SK-N-SH treated with all-trans-retinoic acid at 6 μM for 48 hours (cell line): ENCODE data around the gene RALGAPA1.
"Not testable (repeated sequence)": the region's sequence is repeated elsewhere in the genome, so short reads cannot be mapped to it uniquely, and the experiment has no call there.

Experiments
- ATAC-seq: fragments of 200-7000 bp; cut with Tn5 transposase; 3 replicates; pipeline ENCODE4 v1.9.1; 2020; ENCODE audit warnings: mild to moderate bottlenecking, moderate library complexity
- ARNTL ChIP-seq: fragments of 450-650 bp; formaldehyde crosslinking; IDR thresholded peaks from 2 replicates; pipeline ENCODE4 v1.5.0; 2020; ENCODE audit warnings: low read depth, mild to moderate bottlenecking, moderate library complexity, borderline replicate concordance
- BACH2 ChIP-seq: fragments of 250-450 bp; sonication (Bioruptor Pico); IDR thresholded peaks from 2 replicates; pipeline ENCODE4 v1.9.0; 2021; ENCODE audit warnings: mild to moderate bottlenecking, borderline replicate concordance
- CSDC2 ChIP-seq: fragments of 250-450 bp; sonication (Bioruptor Pico); IDR thresholded peaks from 2 replicates; pipeline ENCODE4 v1.5.0; 2020; ENCODE audit warnings: mild to moderate bottlenecking, moderate library complexity
- ESRRG ChIP-seq: fragments of 250-450 bp; sonication (Bioruptor Pico); IDR thresholded peaks from 2 replicates; pipeline ENCODE4 v1.6.1; 2021; ENCODE audit warnings: mild to moderate bottlenecking
- GLIS3 ChIP-seq: fragments of 250-450 bp; sonication (Bioruptor Pico); IDR thresholded peaks from 2 replicates; pipeline ENCODE4 v1.5.0; 2020; ENCODE audit warnings: mild to moderate bottlenecking, moderate library complexity
- ISL1 ChIP-seq: fragments of 250-450 bp; sonication (Bioruptor Pico); IDR thresholded peaks from 2 replicates; pipeline ENCODE4 v2.1.2; 2022; ENCODE audit warnings: mild to moderate bottlenecking, moderate library complexity
- OSR1 ChIP-seq: fragments of 250-450 bp; sonication (Bioruptor Pico); IDR thresholded peaks from 2 replicates; pipeline ENCODE4 v1.8.0; 2022; ENCODE audit warnings: moderate library complexity, mild to moderate bottlenecking, inconsistent platforms
- PPARA ChIP-seq: fragments of 250-450 bp; sonication (Bioruptor Pico); IDR thresholded peaks from 2 replicates; pipeline ENCODE4 v1.5.0; 2020; ENCODE audit warnings: mild to moderate bottlenecking, borderline replicate concordance
- RARB ChIP-seq: fragments of 250-450 bp; sonication (Bioruptor Pico); IDR thresholded peaks from 2 replicates; pipeline ENCODE4 v1.8.0; 2021; ENCODE audit warnings: mild to moderate bottlenecking, moderate library complexity
- TOX ChIP-seq: fragments of 250-450 bp; sonication (Bioruptor Pico); IDR thresholded peaks from 2 replicates; pipeline ENCODE4 v1.8.0; 2021; ENCODE audit warnings: mild to moderate bottlenecking, moderate library complexity, borderline replicate concordance
- ZC3H10 ChIP-seq: fragments of 250-450 bp; sonication (Bioruptor Pico); IDR thresholded peaks from 2 replicates; pipeline ENCODE4 v1.5.1; 2021; ENCODE audit warnings: mild to moderate bottlenecking, moderate library complexity
- ZFP3 ChIP-seq: fragments of 250-450 bp; sonication (Bioruptor Pico); IDR thresholded peaks from 2 replicates; pipeline ENCODE4 v1.5.0; 2020; ENCODE audit warnings: mild to moderate bottlenecking, moderate library complexity
- ZFP30 ChIP-seq: fragments of 450-650 bp; formaldehyde crosslinking; IDR thresholded peaks from 2 replicates; pipeline ENCODE4 v1.5.0; 2022; ENCODE audit warnings: mild to moderate bottlenecking, moderate library complexity
- ZNF565 ChIP-seq: fragments of 450-650 bp; formaldehyde crosslinking; conservative IDR thresholded peaks from 2 replicates; pipeline ENCODE4 v1.5.0; 2020; ENCODE audit warnings: low read depth, mild to moderate bottlenecking, moderate library complexity
- ZNF70 ChIP-seq: fragments of 450-650 bp; formaldehyde crosslinking; IDR thresholded peaks from 2 replicates; pipeline ENCODE4 v1.5.0; 2020; ENCODE audit warnings: mild to moderate bottlenecking, moderate library complexity
- ZNF8 ChIP-seq: fragments of 450-650 bp; formaldehyde crosslinking; IDR thresholded peaks from 2 replicates; pipeline ENCODE4 v1.5.0; 2020; ENCODE audit warnings: mild to moderate bottlenecking, moderate library complexity
- TF ChIP-seq, protein P1 (sequence below): fragments of 250-450 bp; sonication (Bioruptor Pico); IDR thresholded peaks from 2 replicates; pipeline ENCODE4 v1.5.1; 2020; ENCODE audit warnings: low read depth, mild to moderate bottlenecking, moderate library complexity
- TF ChIP-seq, protein P2 (sequence below): fragments of 250-450 bp; sonication (Bioruptor Pico); IDR thresholded peaks from 2 replicates; pipeline ENCODE4 v1.8.0; 2021; ENCODE audit warnings: low read depth, mild to moderate bottlenecking, moderate library complexity, borderline replicate concordance
- TF ChIP-seq, protein P3 (sequence below): fragments of 250-450 bp; sonication (Bioruptor Pico); IDR thresholded peaks from 2 replicates; pipeline ENCODE4 v1.8.0; 2020; ENCODE audit warnings: mild to moderate bottlenecking, moderate library complexity, borderline replicate concordance
- TF ChIP-seq, protein P4 (sequence below): fragments of 250-450 bp; sonication (Bioruptor Pico); IDR thresholded peaks from 2 replicates; pipeline ENCODE4 v1.5.1; 2021; ENCODE audit warnings: mild to moderate bottlenecking, moderate library complexity
- TF ChIP-seq, protein P5 (sequence below): fragments of 250-450 bp; sonication (Bioruptor Pico); IDR thresholded peaks from 2 replicates; pipeline ENCODE4 v1.5.0; 2020; ENCODE audit warnings: mild to moderate bottlenecking, moderate library complexity

RALGAPA1 gene

DNA sequence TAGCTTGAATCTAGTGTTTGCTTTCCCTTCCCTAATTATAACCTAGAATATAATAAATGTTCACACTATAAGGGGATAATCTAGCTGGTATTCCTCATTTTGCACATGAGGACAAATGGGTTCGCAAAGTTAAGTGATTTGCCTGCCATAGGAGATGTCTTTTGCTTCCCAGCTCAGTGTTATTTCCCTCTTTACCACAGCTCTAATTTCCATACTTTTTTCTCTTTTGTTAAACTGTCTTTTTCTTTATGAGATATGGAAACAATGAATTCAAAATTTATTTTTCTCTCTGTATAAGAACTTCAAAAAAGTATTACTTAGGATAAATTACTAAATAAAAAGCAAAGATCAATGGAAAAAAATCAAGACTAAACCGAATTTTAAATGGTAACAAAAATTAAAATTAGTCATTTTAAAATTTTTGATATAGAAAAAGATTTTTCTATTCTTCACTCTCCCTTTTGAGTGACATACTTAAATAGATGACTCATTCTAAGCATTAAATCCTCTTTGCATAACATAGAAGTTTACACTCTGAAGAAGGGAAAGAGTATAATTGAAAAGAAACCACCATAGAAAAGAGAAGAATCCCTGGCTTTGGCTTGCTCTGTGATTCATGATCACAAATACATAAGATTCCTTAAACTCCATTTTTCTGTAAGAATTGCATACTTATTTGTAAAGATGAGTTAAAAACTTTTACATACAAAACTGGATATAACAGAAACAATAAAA, 177.9 kb downstream of the RALGAPA1 start:
- TF ChIP-seq GLIS3 (CRISPR knock-in tag) (no peak), ZNF70 (CRISPR knock-in tag) (no peak), ZFP30 (CRISPR knock-in tag) (no peak), OSR1 (no peak), PPARA (CRISPR knock-in tag) (no peak), TOX (CRISPR knock-in tag) (no peak), CSDC2 (CRISPR knock-in tag) (no peak), ZNF565 (CRISPR knock-in tag) (no peak), ISL1 (no peak), ZC3H10 (CRISPR knock-in tag) (no peak), ESRRG (no peak)
- TF ChIP-seq, protein P1, sequence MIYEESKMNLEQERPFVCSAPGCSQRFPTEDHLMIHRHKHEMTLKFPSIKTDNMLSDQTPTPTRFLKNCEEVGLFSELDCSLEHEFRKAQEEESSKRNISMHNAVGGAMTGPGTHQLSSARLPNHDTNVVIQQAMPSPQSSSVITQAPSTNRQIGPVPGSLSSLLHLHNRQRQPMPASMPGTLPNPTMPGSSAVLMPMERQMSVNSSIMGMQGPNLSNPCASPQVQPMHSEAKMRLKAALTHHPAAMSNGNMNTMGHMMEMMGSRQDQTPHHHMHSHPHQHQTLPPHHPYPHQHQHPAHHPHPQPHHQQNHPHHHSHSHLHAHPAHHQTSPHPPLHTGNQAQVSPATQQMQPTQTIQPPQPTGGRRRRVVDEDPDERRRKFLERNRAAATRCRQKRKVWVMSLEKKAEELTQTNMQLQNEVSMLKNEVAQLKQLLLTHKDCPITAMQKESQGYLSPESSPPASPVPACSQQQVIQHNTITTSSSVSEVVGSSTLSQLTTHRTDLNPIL: no peak
- TF ChIP-seq, protein P2, sequence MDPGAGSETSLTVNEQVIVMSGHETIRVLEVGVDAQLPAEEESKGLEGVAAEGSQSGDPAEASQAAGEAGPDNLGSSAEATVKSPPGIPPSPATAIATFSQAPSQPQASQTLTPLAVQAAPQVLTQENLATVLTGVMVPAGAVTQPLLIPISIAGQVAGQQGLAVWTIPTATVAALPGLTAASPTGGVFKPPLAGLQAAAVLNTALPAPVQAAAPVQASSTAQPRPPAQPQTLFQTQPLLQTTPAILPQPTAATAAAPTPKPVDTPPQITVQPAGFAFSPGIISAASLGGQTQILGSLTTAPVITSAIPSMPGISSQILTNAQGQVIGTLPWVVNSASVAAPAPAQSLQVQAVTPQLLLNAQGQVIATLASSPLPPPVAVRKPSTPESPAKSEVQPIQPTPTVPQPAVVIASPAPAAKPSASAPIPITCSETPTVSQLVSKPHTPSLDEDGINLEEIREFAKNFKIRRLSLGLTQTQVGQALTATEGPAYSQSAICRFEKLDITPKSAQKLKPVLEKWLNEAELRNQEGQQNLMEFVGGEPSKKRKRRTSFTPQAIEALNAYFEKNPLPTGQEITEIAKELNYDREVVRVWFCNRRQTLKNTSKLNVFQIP (CRISPR knock-in tag): no peak
- TF ChIP-seq, protein P3, sequence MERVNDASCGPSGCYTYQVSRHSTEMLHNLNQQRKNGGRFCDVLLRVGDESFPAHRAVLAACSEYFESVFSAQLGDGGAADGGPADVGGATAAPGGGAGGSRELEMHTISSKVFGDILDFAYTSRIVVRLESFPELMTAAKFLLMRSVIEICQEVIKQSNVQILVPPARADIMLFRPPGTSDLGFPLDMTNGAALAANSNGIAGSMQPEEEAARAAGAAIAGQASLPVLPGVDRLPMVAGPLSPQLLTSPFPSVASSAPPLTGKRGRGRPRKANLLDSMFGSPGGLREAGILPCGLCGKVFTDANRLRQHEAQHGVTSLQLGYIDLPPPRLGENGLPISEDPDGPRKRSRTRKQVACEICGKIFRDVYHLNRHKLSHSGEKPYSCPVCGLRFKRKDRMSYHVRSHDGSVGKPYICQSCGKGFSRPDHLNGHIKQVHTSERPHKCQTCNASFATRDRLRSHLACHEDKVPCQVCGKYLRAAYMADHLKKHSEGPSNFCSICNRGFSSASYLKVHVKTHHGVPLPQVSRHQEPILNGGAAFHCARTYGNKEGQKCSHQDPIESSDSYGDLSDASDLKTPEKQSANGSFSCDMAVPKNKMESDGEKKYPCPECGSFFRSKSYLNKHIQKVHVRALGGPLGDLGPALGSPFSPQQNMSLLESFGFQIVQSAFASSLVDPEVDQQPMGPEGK: no peak
- TF ChIP-seq, all 23 proteins: peak for 0
- ATAC-seq: no peak

DNA sequence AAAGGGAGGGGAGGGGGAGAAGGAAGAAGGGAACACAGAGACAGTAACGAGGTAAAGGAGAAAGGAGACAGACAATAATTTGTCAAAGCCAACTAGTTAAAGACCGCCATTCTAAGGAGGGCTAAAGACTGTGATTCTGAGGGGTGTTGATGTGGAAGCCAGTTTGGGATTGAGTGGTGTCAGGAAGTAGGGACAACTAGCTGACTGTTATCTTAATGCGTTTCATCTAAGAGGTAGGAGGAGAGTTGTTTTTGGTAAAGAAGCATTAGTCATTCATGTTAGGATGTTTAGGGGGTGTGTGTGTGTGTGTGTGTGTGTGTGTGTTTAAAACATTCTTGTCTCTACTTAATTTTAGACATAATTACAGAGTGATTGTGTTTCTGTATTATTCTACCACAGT, 180.1 kb downstream of the RALGAPA1 start:
- TF ChIP-seq ZFP30 (CRISPR knock-in tag): no peak
- TF ChIP-seq ZNF8: no peak
- TF ChIP-seq, protein P3: no peak
- TF ChIP-seq TOX (CRISPR knock-in tag): no peak
- no peak for TF ChIP-seq ARNTL (CRISPR knock-in tag)
- TF ChIP-seq, protein P4, sequence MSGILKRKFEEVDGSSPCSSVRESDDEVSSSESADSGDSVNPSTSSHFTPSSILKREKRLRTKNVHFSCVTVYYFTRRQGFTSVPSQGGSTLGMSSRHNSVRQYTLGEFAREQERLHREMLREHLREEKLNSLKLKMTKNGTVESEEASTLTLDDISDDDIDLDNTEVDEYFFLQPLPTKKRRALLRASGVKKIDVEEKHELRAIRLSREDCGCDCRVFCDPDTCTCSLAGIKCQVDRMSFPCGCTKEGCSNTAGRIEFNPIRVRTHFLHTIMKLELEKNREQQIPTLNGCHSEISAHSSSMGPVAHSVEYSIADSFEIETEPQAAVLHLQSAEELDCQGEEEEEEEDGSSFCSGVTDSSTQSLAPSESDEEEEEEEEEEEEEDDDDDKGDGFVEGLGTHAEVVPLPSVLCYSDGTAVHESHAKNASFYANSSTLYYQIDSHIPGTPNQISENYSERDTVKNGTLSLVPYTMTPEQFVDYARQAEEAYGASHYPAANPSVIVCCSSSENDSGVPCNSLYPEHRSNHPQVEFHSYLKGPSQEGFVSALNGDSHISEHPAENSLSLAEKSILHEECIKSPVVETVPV (CRISPR knock-in tag): no peak
- TF ChIP-seq BACH2 (CRISPR knock-in tag): no peak
- TF ChIP-seq, protein P5, sequence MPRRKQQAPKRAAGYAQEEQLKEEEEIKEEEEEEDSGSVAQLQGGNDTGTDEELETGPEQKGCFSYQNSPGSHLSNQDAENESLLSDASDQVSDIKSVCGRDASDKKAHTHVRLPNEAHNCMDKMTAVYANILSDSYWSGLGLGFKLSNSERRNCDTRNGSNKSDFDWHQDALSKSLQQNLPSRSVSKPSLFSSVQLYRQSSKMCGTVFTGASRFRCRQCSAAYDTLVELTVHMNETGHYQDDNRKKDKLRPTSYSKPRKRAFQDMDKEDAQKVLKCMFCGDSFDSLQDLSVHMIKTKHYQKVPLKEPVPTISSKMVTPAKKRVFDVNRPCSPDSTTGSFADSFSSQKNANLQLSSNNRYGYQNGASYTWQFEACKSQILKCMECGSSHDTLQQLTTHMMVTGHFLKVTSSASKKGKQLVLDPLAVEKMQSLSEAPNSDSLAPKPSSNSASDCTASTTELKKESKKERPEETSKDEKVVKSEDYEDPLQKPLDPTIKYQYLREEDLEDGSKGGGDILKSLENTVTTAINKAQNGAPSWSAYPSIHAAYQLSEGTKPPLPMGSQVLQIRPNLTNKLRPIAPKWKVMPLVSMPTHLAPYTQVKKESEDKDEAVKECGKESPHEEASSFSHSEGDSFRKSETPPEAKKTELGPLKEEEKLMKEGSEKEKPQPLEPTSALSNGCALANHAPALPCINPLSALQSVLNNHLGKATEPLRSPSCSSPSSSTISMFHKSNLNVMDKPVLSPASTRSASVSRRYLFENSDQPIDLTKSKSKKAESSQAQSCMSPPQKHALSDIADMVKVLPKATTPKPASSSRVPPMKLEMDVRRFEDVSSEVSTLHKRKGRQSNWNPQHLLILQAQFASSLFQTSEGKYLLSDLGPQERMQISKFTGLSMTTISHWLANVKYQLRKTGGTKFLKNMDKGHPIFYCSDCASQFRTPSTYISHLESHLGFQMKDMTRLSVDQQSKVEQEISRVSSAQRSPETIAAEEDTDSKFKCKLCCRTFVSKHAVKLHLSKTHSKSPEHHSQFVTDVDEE (CRISPR knock-in tag): no peak
- TF ChIP-seq ISL1: no peak
- no peak for TF ChIP-seq ESRRG
- no peak for TF ChIP-seq CSDC2 (CRISPR knock-in tag)
- no peak for TF ChIP-seq PPARA (CRISPR knock-in tag)
- TF ChIP-seq RARB (CRISPR knock-in tag): no peak
- TF ChIP-seq ZFP3 (CRISPR knock-in tag): no peak
- TF ChIP-seq, protein P1: no peak
- ATAC-seq: no peak

DNA sequence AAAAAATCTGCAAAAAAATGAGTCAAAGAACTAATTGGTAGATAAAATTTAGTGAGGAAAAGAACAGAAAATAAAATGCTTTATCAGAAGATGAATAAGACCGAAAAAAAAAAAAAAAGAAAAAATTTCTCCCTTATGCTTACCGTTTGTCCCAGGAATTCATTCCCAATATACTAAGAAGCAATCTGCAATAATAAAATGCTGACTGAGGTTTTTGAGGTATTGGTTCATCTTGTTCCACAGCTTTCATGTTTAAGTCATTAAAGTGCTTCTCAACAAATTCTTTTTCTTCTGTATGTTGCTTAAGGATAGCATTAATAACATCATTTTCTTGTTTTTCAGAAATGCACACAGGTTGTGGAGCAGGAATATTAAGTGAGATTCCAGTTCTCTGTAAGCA, 182.1 kb downstream of the RALGAPA1 start:
- ATAC-seq: not testable (repeated sequence)

DNA sequence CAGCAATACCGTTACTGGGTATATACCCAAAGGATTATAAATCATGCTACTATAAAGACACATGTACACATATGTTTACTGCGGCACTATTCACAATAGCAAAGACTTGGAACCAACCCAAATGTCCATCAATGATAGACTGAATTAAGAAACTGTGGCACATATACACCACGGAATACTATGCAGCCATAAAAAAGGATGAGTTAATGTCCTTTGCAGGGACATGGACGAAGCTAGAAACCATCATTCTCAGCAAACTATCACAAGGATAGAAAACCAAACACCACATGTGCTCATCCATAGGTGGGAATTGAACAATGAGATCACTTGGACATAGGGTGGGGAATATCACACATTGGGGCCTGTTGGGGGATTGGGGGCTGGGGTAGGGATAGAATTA, 187.1 kb downstream of the RALGAPA1 start:
- not testable (repeated sequence) for ATAC-seq

DNA sequence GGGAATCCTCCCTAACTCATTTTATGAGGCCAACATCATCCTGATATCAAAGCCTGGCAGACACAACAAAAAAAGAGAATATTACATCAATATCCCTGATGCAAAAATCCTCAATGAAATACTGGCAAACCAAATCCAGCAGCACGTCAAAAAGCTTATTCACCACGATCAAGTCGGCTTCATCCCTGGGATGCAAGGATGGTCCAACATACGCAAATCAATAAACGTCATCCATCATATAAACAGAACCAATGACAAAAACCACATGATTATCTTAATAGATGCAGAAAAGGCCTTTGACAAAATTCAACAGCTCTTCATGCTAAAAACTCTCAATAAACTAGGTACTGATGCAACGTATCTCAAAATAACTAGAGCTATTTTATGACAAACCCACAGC, 189.1 kb downstream of the RALGAPA1 start:
- not testable (repeated sequence) for ATAC-seq

DNA sequence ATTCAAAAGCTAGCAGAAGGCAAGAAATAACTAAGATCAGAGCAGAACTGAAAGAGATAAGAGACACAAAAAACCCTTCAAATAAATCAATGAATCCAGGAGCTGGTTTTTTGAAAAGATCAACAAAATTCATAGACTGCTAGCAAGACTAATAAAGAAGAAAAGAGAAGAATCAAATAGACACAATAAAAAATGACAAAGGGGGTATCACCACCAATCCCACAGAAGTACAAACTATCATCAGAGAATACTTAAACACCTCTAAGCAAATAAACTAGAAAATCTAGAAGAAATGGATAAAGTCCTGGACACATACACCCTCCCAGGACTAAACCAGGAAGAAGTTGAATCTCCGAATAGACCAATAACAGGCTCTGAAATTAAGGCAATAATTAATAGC, 189.6 kb downstream of the RALGAPA1 start:
- not testable (repeated sequence) for ATAC-seq
